ENCODE measurements around the gene FNIP1. TPM values are rescaled to one million over a fixed set of nuclear protein-coding genes. Genes with fewer than 3 reads are reported as not detected.

FNIP1 gene
- 10.6 and 21.8 TPM in 2 replicates for total RNA-seq

DNA sequence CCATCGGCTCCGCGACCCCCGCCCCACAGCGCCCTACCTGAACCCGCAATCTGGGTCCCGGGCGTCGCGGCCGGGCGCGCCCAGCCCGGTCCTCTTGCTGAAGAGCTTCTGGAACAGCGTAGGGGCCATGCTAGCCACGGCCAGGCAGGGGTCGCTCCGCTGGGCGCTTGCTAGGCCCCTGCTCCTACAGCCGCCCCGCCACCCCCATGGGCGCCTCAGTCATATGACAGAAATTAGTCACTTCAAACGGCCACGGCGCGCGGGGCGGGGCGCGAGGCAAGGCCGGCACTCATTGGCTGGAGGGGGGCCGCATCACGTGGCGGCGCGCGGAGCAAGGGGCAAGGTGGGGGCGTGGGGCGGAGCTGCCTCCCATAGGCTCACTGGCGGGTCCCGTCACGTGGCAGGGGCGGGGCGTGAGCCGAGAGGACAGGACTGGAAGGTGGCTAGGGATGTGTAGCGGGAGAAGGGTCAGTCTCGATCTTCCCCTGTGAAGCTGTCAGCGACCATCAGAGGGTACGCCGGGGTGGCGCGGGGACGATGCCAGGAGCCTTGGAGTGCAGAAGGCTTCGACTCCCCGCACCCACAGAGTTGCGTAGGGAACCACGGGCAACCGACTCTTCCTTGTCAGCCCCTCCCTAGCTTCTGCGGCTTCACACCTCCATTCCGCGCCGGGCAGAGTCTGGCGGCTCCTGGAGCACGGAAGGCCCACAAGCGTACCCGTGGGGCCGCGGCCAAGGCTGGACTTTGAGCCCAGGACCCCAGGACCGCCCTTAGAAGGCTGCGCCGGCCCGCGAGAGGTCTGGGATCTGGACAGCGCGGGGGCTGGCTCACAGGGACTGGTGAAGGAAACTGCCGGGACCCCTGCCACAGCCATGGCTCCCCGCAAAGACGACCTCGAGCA is at the start of gene FNIP1:
TSS of gene FNIP1 (minus strand) at position 225 of the 901 bp plus-strand sequence. CDS start at position 129, 96 bp downstream.

GRCh38 chr5:131634996-131635683 is 161.7 kb downstream of the FNIP1 start, which contains the start of gene RAPGEF6:
Gene RAPGEF6 (minus strand): TSS chr5:131635229. CDS start chr5:131635030, 199 bp downstream.

Other genes with a start within 250 kb of the FNIP1 start
- gene RAPGEF6, start 161.8 kb downstream of the FNIP1 start, total RNA-seq: 5.5 and 6.8 TPM in 2 replicates
- gene MEIKIN, start 148.6 kb upstream of the FNIP1 start, total RNA-seq: not detected in 2 replicates
- gene ACSL6, start 214.6 kb upstream of the FNIP1 start, total RNA-seq: not detected in 2 replicates